Pancreas (tissue), 10 donors: Measurements from ENCODE around the gene CCDC32. TPM values are rescaled to one million over a fixed set of nuclear protein-coding genes. Genes with fewer than 3 reads are reported as not detected.

Experiments used
- ATAC-seq, 4 donors: fragments of 200-7000 bp; cut with Tn5 transposase; one replicate each; pipeline versions ENCODE4 v1.8.0 to v1.9.1; 2020; ENCODE audit warnings: mild to moderate bottlenecking in 4 of 4, moderate library complexity in 4 of 4
- DNase-seq, 6 donors: peaks; one replicate each; pipeline ENCODE4 v3.0.0-alpha.2; 2020
- FAIRE-seq: peaks from 2 replicates; lab custom pipeline; 2012; peaks lifted over from hg19 to GRCh38; lab: Jason Lieb, UNC
- H3K27ac ChIP-seq, 4 donors: fragments of 200-600 bp; sonication (generic); 1 replicate in 3 of 4; 2 replicates in 1 of 4; pipeline versions ENCODE4 v1.5.0 to v1.8.0; 2020
- H3K27me3 ChIP-seq, 4 donors: fragments of 200-600 bp; one replicate each; pipeline ENCODE4 v1.8.0; 2021
- H3K36me3 ChIP-seq, 3 donors: fragments of 200-600 bp; sonication (generic) in 1 of 3; one replicate each; pipeline versions ENCODE4 v1.5.0 to v1.8.0; 2020 to 2021
- H3K4me1 ChIP-seq, 3 donors: fragments of 200-600 bp; one replicate each; pipeline ENCODE4 v1.8.0; 2021
- H3K4me3 ChIP-seq, 4 donors: fragments of 200-600 bp; sonication (generic) in 2 of 4; one replicate each; pipeline versions ENCODE4 v1.5.0 to v1.8.0; 2020 to 2021
- H3K9me3 ChIP-seq, 4 donors: fragments of 200-600 bp; one replicate each; pipeline ENCODE4 v1.8.0; 2021
- WGBS, 2 donors: extraction: QIAGEN DNeasy Blood & Tissue Kit; methylation state at CpG; one replicate each; pipeline ENCODE4 v1.1.7; 2013; 5-methylcytosine and 5-hydroxymethylcytosine counted together
- intact Hi-C, 3 donors: fragments of 100-400 bp; cut with DNase I; formaldehyde crosslinking; loops; one replicate each; pipeline versions ENCODE4 v1.11.1 to v1.14.2; 2022
- polyA plus RNA-seq, 2 donors: library from polyadenylated mRNA; stranded (reverse); fragments of 200-250 nt; gene quantifications; one replicate each; pipeline ENCODE4 v1.2.3, GENCODE V29; 2013
- total RNA-seq, 6 donors: library from RNA; stranded (reverse); fragmentation: NEBNext Ultra II Directional in 4 of 6; extraction: Animal tissue kit (Norgen Biotek cat#: 25700) in 4 of 6; gene quantifications; one replicate each; pipeline versions ENCODE4 v1.2.1 to v1.2.4, GENCODE V29; 2021 to 2023
- TF ChIP-seq, protein P1 (sequence below), 4 donors: fragments of 200-600 bp; sonication (generic) in 3 of 4; IDR thresholded peaks; one replicate each; pipeline versions ENCODE4 v1.5.0 to v1.8.0; 2021; ENCODE audit warnings: antibody characterized with exemption in 4 of 4
- donor health status: healthy with polysubstance abuse.
- donor health status: DM: no; HTN: no; CAD: no; lungs with moderate emphysema.
- donor health status: DM: no; HTN: no; CAD: no.
- donor health status: control.
- donor health status: control.
- donor health status: Bipolar disorder and iron deficiency.
- donor health status: DM: yes; HTN: yes; CAD: no.
- donor health status: DM: no; HTN: no; CAD: no.
- donor health status: DM: no; HTN: no; CAD: no.
- donor health status: DM: yes; HTN: yes; CAD: no.

The CCDC32 gene
- total and polyA plus RNA-seq, 8 donors, result 13.5 to 22.6 (median 16.1) TPM

DNA sequence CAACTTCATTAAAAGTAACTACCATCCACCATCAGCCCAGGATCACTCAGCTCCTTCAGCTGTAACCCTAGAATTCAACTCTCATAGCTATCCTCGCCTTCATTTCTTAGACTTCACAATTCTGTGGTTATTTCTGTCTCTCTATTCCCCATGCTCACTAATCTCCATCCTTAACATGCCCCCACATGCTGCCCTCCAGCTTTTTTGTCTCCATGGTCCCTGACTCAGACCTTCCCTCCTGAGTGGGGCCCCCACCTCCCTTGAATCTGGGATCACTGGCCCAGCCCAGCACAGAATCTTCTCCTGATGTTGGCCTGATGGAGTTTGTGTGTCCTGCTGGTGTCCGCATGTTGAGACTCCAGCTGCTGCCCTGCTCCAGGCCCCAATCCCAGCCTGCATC, 52.4 kb downstream of the CCDC32 start:
- TF ChIP-seq, protein P1, sequence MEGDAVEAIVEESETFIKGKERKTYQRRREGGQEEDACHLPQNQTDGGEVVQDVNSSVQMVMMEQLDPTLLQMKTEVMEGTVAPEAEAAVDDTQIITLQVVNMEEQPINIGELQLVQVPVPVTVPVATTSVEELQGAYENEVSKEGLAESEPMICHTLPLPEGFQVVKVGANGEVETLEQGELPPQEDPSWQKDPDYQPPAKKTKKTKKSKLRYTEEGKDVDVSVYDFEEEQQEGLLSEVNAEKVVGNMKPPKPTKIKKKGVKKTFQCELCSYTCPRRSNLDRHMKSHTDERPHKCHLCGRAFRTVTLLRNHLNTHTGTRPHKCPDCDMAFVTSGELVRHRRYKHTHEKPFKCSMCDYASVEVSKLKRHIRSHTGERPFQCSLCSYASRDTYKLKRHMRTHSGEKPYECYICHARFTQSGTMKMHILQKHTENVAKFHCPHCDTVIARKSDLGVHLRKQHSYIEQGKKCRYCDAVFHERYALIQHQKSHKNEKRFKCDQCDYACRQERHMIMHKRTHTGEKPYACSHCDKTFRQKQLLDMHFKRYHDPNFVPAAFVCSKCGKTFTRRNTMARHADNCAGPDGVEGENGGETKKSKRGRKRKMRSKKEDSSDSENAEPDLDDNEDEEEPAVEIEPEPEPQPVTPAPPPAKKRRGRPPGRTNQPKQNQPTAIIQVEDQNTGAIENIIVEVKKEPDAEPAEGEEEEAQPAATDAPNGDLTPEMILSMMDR (IDR thresholded peaks at IDR 0.05), result no peak
- no peaks in the 10 kb centered on the region for H3K9me3 ChIP-seq
- no peaks in the 10 kb centered on the region for H3K4me1 ChIP-seq
- ATAC-seq (no peak), FAIRE-seq (no peak), DNase-seq (no peak)
- intact Hi-C loops, result no loop called here
- H3K27me3 ChIP-seq, result no peaks in the 10 kb centered on the region
- no peaks in the 10 kb centered on the region for H3K36me3 ChIP-seq
- H3K27ac ChIP-seq, result no peak overlapping the region
- no peak overlapping the region for H3K4me3 ChIP-seq
- 95 to 96% methylated on average over 2 of the region's 2 CpGs for WGBS, 2 donors

DNA sequence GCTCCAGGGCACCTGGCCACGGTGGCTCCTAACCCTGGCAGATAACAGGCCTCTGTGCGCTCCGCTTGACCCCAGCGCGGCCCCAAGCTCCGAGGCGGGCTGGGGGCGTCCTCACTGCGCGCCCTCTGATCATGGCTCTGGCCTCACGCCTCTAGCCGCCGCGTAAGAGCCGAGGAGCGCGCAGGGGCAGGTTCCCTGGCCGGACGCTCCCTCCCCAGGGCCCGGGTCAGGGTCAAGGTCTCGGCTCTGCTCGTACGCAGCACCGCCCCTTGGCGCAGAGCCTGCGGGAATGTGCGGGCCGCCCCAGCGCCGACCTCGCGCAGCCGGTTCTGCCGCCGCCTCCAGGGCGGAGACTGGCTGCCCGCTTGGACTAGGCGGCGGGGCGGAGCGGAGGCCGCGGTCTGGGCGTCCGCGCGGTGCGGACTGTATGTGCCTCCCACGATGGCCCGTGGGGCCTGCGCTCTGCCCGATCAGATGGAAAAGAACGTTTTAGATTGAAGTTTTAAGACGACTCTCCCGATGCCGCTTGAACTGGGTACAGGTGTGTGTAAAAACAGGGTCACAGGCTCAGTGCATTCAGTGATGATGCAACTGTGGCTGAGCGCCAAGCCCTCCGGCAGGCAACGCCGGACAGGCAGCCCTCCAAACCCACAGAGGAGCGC, 53.2 kb downstream of the CCDC32 start:
- TF ChIP-seq, protein P1 (IDR thresholded peaks at IDR 0.05), result no peak
- intact Hi-C loops, result no loop called here
- ATAC-seq (peak; percentile 87 to 91 (median 88)), FAIRE-seq (no peak), DNase-seq (peak; percentile 79 to 93 (median 87))
- H3K9me3 ChIP-seq, result no peaks in the 10 kb centered on the region
- H3K4me3 ChIP-seq, result peak overlapping the region; percentile 20 to 62 (median 48)
- H3K27me3 ChIP-seq, result no peaks in the 10 kb centered on the region
- no peaks in the 10 kb centered on the region for H3K36me3 ChIP-seq
- 0 to 1% methylated on average over 53 to 61 of the region's 61 CpGs for WGBS, 2 donors
- no peaks in the 10 kb centered on the region for H3K4me1 ChIP-seq
- no peak overlapping the region for H3K27ac ChIP-seq

DNA sequence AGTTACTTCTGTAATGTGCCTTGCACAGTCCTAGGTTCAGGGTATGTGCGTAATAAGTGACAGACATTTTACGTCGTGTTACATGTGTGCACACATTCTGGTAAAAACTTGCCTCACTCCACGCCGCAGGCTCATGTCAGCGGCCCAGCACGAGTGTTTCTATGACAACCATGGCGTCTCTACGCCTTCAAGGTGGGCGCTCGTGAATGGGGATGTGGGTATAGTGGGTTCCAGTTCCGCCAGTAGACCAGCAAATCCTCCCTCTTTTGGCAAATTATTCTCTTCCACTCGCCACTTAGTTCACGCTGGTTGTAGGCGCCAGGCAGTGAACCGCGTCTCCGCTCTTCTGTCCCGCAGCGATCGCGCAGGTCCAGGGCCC, 53.8 kb downstream of the CCDC32 start:
- Histone ChIP-seq H3K36me3 (no peaks in the 10 kb centered on the region), H3K4me3 (peak overlapping the region; percentile 20 to 62 (median 48)), H3K27ac (no peak overlapping the region), H3K4me1 (no peaks in the 10 kb centered on the region), H3K9me3 (no peaks in the 10 kb centered on the region), H3K27me3 (no peaks in the 10 kb centered on the region)
- intact Hi-C loops, result no loop called here
- ATAC-seq (peak; percentile 12 to 42 (median 30)), DNase-seq (no peak), FAIRE-seq (no peak)
- 13 to 18% methylated on average over 22 of the region's 22 CpGs for WGBS, 2 donors
- TF ChIP-seq, protein P1 (IDR thresholded peaks at IDR 0.05), result no peak

DNA sequence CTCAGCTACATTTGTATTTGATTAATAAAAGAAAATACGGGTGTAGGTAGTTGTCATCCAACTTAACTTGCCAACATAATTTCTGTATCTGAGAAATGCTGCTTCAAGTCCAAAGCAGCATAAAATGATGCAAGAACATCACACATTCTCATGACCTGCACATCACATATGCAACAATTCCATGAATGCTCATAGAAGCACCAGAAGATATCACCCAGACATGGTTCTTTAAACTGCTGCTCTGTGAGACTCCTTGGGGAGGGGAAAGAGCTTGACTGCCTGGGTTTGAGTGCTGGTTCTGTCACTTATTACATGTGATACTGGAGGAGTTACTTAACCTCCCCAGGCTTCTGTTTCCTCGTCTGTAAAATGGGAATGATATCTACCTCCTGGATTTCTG, 54.6 kb downstream of the CCDC32 start:
- Histone ChIP-seq H3K27me3 (no peaks in the 10 kb centered on the region), H3K27ac (no peak overlapping the region), H3K36me3 (no peaks in the 10 kb centered on the region), H3K9me3 (no peaks in the 10 kb centered on the region), H3K4me3 (no peak overlapping the region), H3K4me1 (no peaks in the 10 kb centered on the region)
- FAIRE-seq, result no peak
- TF ChIP-seq, protein P1 (IDR thresholded peaks at IDR 0.05), result no peak
- intact Hi-C loops, result no loop called here
- WGBS, 2 donors, result 73 to 74% methylated on average over 2 of the region's 2 CpGs
- no peak for DNase-seq
- ATAC-seq, result no peak

DNA sequence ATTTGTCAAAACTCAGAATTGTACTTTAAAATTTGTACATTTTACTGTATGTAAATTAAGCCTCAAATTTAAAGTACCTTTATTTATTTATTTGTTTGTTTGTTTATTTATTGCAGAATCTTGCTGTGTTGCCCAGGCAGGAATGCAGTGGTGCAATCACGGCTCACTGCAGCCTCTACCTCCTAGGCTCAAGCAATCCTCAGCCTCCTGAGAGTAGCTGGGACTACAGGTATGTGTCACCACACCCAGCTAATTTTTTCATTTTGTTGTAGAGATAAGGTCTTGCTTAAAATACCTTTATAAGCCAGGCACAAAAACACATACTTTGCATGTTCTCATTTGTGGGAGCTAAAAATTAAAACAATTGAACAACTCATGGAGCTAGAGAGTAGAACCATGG, 56.6 kb downstream of the CCDC32 start:
- intact Hi-C loops, result no loop called here
- TF ChIP-seq, protein P1 (IDR thresholded peaks at IDR 0.05), result no peak
- Histone ChIP-seq H3K9me3 (no peaks in the 10 kb centered on the region), H3K36me3 (no peaks in the 10 kb centered on the region), H3K4me1 (no peaks in the 10 kb centered on the region), H3K27ac (no peak overlapping the region), H3K27me3 (no peaks in the 10 kb centered on the region), H3K4me3 (no peak overlapping the region)
- no peak for ATAC-seq
- no peak for DNase-seq
- no peak for FAIRE-seq
- 91 to 97% methylated on average over 1 of the region's 1 CpG for WGBS, 2 donors
